GM18517 (cell line): ENCODE results near the gene PTPRK.

Experiments used
- ATAC-seq: cut with Tn5 transposase; IDR thresholded peaks from one replicate; pipeline ENCODE4 v1.9.1; 2021; ENCODE audit warnings: mild to moderate bottlenecking, moderate library complexity; ENCODE audit not compliant: unreplicated experiment

Gene PTPRK

DNA sequence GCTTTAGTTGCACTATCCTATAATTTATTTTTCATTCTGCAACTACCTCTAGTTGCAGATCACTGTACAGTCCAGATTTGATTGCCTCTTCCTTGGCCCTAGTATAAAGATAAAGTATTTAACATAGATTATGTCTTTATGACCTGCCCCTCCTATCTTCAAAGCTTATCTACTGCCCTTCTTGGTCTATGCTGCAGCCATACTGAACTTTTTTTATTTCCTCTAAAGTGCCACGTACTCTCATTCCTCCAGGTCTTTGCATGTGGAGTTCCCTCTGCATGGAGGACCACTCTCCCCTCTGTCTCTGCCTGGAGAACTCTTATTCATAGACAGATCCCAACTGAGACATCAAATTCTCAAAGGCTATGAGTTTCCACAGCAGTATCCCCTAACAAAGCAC is 168.0 kb downstream of the PTPRK start:
- ATAC-seq = no peak

DNA sequence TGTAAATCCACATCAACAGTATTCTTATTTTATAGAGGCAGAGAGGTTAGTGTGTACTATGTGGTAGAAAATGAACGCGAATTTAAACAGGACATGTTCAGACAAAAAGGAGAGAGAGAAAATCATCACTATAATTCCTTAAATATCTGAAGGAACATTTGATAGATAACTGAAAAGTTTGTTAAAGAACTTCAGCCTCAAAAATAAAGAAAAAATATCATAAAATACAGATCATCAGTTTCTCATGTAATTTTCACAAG is 169.2 kb downstream of the PTPRK start:
- no peak for ATAC-seq

DNA sequence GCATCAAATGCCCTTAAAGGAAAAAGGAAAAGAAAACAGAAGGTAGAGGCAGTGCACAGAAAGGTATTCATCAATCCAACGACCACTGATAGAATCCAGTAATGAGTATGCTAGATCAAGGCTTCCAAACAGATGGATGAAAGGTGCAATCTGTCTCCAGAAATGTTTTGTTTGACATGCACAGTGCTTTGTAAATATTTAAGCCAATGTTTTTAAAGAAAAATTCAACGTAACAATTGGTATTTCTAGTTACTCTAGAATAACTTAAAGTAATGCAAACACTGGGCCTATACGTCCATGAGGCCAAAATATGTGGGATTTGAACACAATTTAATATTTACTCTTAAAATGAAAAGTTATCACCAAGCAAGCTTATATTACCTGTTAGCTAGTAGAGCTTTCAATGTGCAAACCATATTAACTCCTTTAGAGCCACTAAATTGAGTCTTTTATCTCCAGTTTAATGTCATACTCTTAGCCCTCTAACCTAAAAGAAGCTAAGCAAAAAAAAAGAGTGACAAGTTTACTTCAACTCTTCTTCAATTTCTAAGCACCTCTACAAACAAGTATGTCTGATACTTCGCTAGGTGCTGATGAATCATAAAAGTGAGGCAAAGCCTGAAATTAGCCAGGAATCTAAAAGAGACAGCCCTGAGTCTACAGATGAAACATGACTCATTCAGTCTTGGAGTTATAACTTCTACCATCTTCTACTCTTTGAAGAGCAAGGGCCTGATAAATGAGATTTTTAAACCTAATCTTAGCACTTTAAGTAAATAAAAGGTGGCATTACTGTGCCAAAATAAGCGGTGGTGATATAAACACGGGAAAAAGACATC is 169.8 kb downstream of the PTPRK start:
- no peak for ATAC-seq

DNA sequence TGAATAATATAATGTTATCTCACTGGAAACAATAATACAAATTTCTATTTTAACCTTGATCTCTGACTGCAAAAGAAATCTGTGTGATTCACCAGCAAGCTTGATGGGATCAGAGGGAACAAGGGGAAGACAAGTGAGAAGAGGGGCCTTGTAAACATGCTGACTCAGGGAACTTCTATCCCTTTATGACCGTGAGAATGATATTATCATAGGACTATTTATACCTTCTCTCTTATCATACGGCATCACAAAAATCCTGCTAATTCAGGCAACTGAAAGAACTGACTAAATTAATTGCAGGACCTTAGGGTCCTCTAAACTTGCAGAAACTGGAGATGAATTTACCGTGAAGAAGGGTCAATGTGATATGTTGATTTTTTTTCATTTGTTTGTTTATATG is 173.3 kb downstream of the PTPRK start:
- no peak for ATAC-seq

GRCh38 chr6:128346569-128346968 is 173.8 kb downstream of the PTPRK start:
- no peak for ATAC-seq

DNA sequence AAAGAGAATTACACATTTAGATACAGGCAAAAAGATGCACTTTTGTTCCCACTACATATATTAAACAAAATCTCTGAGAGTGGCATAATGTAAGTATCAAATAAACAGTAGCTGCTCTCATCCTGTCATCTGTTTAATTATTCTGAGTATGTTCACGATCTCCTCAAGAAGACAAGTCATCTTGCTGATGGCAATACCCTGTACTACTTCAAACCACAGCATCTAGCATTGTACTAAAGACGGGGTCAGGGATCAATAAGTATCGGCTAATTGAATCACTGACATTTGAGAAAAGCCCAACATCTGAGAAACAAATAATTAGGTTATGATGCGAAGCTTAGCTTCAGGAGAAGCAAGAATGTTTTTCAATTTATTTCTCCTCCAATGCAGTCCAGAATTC is 175.1 kb downstream of the PTPRK start:
- ATAC-seq = no peak

DNA sequence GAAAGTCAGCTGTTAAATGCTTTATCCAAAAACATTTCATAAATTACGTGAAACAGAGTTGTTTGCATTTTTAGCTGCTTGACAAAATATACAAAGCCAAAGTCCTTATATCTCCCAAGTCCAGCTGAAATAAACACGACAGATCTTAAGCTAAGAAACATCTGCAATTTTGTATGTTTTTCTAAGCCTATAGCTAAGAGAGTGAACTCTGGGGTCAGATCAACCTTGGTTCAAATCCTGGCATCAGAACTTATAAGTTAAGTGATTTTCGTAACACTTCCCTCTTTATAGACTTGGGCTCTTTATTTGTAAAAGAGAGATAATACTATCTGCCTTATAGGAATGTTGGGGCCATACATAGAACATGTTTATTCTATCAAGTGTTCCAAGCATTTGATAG is 176.7 kb downstream of the PTPRK start:
- ATAC-seq = no peak

DNA sequence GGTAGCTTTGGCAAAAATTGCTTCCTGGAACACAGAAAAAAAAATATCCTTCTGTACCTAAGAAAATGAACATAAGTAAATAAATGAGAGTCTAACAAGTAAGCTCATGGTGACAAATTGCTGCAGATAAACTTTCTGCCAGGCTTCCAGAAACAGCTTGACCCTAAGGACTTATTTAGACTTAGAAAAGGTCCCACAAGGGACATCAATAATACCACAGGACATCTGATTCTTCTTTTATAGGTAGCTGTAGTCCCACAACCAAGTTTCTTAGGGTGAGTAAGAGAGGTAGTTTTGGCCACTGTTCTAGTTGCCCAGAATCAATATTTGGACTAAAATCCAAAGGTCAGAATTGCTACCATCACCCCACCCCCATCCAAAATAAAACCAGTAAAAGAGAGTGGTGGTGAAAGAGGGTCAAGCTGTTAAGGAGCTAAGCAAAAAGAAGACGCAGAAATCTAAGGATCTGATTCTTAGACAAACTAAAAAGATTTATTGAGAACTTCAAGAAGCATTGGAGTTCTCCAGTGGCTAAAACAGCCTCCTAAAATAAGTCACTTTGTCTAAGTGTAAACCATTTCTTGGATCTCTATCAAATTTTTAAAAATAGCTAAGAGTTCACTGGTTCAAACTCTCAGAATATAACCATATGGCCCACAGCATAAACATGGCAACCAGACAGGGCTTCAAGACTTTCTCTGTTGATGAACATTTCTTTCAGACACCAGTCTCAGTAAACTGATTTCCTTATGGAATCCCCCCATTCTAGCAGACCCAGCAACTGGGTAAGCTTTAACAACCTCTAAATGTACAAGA is 180.6 kb downstream of the PTPRK start:
- ATAC-seq = no peak

- ATAC-seq = no peak
These were observed 182.8 kb downstream of the PTPRK start for GRCh38 chr6:128337619-128338018.

GRCh38 chr6:128336436-128337095 is 183.8 kb downstream of the PTPRK start:
- no peak for ATAC-seq

DNA sequence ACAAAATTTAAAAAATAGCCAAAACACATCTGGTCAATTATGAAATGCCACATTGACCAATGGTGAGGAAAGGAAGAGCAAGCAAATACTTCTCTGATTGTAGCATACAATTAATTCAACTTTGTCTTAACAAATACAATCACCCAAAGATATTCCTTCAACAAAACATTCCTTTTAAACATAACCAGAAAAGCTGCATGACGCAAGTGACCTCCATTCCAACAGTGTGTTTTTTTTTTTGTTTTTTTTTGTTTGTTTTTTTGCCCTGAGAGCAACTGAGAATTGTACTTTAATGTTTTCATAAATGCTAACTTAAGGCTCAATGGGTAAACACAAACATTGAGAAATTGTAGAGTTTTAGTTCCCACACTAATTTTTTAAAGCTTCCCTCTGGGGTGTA is 184.4 kb downstream of the PTPRK start:
- no peak for ATAC-seq

DNA sequence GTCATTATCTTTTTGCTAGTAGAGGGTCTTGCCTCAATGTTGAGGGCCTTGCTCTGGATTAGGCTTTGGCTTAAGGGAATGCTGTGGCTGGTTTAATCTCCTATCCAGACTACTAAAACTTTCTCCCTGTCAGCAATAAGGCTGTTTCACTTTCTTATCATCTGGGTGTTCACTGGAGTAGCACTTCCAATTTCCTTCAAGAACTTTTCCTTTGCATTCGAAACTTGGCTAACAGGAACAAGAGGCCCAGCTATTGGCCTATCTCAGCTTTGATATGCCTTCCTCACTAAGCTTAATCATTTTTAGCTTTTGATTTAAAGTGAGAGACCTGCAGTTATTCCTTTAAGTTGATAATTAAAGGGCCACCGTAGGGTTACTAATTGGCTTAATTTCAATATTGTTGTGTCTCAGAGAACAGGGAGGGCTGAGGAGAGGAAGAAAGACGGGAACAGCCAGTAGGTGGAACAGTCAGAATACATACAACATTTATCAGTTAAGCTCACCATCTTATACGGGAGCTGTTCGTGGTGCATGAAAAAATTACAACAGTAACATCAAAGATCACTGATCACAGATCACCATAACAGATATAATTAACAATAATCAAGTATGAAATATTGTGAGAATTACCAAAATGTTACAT is 186.7 kb downstream of the PTPRK start:
- no peak for ATAC-seq

DNA sequence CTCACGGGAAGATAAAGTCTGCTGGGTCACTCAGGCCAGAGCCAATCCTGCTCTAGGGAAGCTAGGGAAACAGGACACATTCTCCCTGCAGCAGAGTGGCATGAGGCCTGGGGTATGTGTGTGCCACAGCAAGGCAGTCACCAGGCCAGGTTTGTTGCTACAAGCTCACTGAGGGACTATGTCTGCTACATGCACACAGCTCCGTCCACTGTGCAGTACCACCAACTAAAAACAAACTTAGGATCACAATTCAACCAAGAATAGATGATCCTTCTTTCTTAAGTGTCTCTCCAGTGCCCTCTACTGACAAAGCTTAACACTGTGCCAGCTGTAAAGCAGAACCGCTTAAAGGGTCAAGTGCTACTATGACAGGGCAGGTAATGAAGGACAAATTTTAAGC is 192.5 kb downstream of the PTPRK start:
- ATAC-seq = peak; percentile 88

GRCh38 chr6:128323011-128323410 is 197.4 kb downstream of the PTPRK start:
- ATAC-seq = no peak

DNA sequence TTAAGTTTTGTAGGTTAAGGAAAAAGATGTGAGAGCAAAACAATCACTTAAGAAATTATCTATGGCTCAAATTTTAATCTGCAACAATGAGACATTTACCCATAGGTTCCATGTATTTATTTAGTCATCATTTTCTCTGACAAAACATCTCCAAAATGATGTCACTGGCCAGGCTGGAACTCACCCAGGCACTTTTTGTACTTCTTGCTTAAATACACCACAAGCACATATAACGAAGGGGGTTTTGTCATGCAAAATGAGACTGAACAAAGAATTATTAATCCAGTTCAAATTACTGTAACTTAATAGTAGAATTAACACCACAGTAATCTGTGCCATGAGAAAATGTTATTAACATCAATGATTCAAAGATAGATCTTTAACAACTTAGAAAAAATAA is 200.5 kb downstream of the PTPRK start:
- ATAC-seq = no peak

- ATAC-seq = no peak
These were observed 201.2 kb downstream of the PTPRK start for GRCh38 chr6:128319157-128319556.

GRCh38 chr6:128316258-128316929 is 204.0 kb downstream of the PTPRK start:
- ATAC-seq = no peak

GRCh38 chr6:128314190-128314589 is 206.2 kb downstream of the PTPRK start:
- ATAC-seq = no peak

GRCh38 chr6:128311944-128312570 is 208.3 kb downstream of the PTPRK start:
- ATAC-seq = no peak

DNA sequence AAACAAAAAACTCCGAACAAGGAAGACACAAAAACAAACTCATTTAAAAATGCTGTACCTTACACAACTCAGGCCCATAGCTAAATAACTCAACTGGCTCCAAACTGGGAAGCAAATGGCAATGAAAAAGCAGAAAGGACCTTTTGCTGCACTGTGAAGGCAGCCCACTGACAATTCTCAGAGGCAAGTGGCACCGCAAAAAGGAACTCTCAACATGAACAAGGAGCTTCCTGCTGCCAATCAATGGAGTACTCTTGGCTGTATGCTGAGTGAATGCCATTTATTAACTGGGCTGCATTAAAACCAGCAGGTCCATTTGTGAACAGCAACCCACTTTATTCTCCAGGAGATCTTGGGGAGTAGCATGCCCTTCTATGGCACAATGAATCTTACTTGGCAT is 209.9 kb downstream of the PTPRK start:
- ATAC-seq = no peak
